Activated naive CD8-positive, alpha-beta T cell treated with anti-CD3 and anti-CD28 coated beads, Interleukin-2, amount 50 U/mL, for 24 hours (primary cell): ENCODE data around the gene RBM19.

Experiments used
- ATAC-seq: fragments of 150-1000 bp; cut with Tn5 transposase; one replicate; pipeline ENCODE4 v1.10.0; 2021
- DNase-seq: peaks from one replicate; pipeline ENCODE4 v3.0.0; 2021
- H3K27ac Mint-ChIP-seq: one replicate; pipeline ENCODE4 v1.8.0; 2021; ENCODE audit warnings: mild to moderate bottlenecking, mixed read lengths
- H3K27me3 Mint-ChIP-seq: one replicate; pipeline ENCODE4 v1.8.0; 2021; ENCODE audit warnings: mixed read lengths
- H3K36me3 Mint-ChIP-seq: one replicate; pipeline ENCODE4 v1.8.0; 2021; ENCODE audit warnings: low read depth, mixed read lengths
- H3K4me1 Mint-ChIP-seq: one replicate; pipeline ENCODE4 v1.8.0; 2021; ENCODE audit warnings: mixed read lengths
- H3K4me3 Mint-ChIP-seq: one replicate; pipeline ENCODE4 v1.8.0; 2021; ENCODE audit warnings: mild to moderate bottlenecking, moderate library complexity, mixed read lengths
- H3K9me3 Mint-ChIP-seq: one replicate; pipeline ENCODE4 v1.8.0; 2021; ENCODE audit warnings: mixed read lengths

The RBM19 gene

GRCh38 chr12:113978080-113978479, 12.0 kb upstream of the RBM19 start:
- Mint-ChIP-seq H3K27ac (no peak overlapping the region), H3K4me3 (no peak overlapping the region), H3K27me3 (peaks cover 50% of the 10 kb centered on the region), H3K36me3 (no peaks in the 10 kb centered on the region), H3K4me1 (peaks cover 2% of the 10 kb centered on the region), H3K9me3 (no peaks in the 10 kb centered on the region)
- DNase-seq = no peak
- no peak for ATAC-seq

- no peak for DNase-seq
- Mint-ChIP-seq H3K4me1 (peaks cover 3% of the 10 kb centered on the region), H3K27me3 (peaks cover 42% of the 10 kb centered on the region), H3K9me3 (no peaks in the 10 kb centered on the region), H3K36me3 (no peaks in the 10 kb centered on the region), H3K4me3 (no peak overlapping the region), H3K27ac (no peak overlapping the region)
- ATAC-seq = no peak
Measured at GRCh38 chr12:113974006-113974405, 7.9 kb upstream of the RBM19 start.

DNA sequence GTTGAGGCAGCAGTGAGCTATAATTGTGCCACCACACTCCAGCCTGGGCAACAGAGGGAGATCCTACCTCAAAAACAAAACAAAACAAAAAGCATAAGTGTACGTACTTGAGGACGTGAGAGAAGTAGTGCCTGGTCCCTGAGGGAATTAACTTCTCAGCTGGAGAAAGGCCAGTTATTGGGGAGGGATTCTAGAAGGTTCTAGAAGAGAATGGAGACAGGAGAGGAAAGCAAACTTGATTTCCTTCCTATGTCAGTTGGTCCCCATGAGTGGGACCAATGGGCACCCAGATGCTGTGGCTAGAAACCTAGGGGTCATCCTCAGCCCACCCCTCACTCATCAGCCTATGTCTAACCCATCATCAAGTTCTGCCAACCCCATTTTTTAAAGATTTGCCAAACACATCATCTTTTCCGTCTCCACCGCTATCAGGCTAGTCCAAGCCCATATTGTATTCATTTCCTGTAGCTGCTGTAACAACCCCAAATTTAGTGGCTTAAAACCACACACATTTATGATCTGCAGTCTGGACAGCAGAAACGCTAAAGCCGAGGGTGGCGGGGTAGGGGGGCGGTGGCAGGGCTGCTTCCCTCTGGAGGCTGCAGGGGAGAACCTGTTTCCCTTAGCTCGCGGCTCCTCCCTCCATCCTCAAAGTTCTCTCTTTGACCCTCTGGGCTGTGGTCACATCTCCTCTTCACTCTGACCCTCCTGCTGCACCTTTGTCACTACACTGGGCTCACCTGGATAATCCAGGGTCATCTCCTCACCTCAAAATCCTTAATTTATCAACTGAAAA, 7.2 kb upstream of the RBM19 start:
- no peak for ATAC-seq
- Mint-ChIP-seq H3K4me1 (peaks cover 3% of the 10 kb centered on the region), H3K27me3 (peaks cover 36% of the 10 kb centered on the region), H3K27ac (no peak overlapping the region), H3K9me3 (no peaks in the 10 kb centered on the region), H3K36me3 (no peaks in the 10 kb centered on the region), H3K4me3 (no peak overlapping the region)
- no peak for DNase-seq

GRCh38 chr12:113971392-113971791, 5.3 kb upstream of the RBM19 start:
- H3K27ac Mint-ChIP-seq = no peak overlapping the region
- H3K36me3 Mint-ChIP-seq = no peaks in the 10 kb centered on the region
- no peak for ATAC-seq
- peaks cover 13% of the 10 kb centered on the region for H3K4me1 Mint-ChIP-seq
- DNase-seq = no peak
- H3K27me3 Mint-ChIP-seq = peaks cover 26% of the 10 kb centered on the region
- no peak overlapping the region for H3K4me3 Mint-ChIP-seq
- H3K9me3 Mint-ChIP-seq = no peaks in the 10 kb centered on the region

- Mint-ChIP-seq H3K27ac (no peak overlapping the region), H3K36me3 (peaks cover 3% of the 10 kb centered on the region), H3K27me3 (peaks cover 21% of the 10 kb centered on the region), H3K9me3 (no peaks in the 10 kb centered on the region), H3K4me1 (peaks cover 21% of the 10 kb centered on the region), H3K4me3 (no peak overlapping the region)
- ATAC-seq (no peak), DNase-seq (no peak)
Measured at GRCh38 chr12:113970211-113970610, 4.1 kb upstream of the RBM19 start.

DNA sequence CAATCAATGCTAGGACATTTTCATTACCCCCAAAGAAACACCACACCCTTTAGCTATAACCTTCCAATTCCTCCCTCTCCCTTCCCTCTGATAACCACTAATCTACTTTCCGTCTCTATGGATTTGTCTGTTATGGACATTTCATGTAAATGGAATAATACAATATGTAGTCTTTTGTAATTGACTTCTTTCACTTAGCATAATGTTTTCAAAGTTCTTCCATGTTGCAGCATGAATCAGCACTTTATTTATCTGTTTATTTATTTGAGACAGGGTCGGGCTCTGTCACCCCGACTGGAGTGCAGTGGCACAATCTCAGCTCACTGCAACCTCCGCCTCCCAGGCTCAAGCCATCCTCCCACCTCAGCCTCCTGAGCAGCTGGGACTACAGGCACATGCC, 1.2 kb upstream of the RBM19 start:
- Mint-ChIP-seq H3K4me1 (peaks cover 47% of the 10 kb centered on the region), H3K27ac (no peak overlapping the region), H3K4me3 (peak overlapping the region; percentile 100), H3K36me3 (peaks cover 17% of the 10 kb centered on the region), H3K9me3 (no peaks in the 10 kb centered on the region), H3K27me3 (peaks cover under 1% of the 10 kb centered on the region)
- ATAC-seq (no peak), DNase-seq (no peak)

GRCh38 chr12:113962733-113963132, 3.4 kb downstream of the RBM19 start:
- no peak for DNase-seq
- no peak for ATAC-seq
- Mint-ChIP-seq H3K9me3 (no peaks in the 10 kb centered on the region), H3K27me3 (no peaks in the 10 kb centered on the region), H3K27ac (peak overlapping the region; percentile 99), H3K4me3 (peak overlapping the region; percentile 100), H3K4me1 (peaks cover 61% of the 10 kb centered on the region), H3K36me3 (peaks cover 52% of the 10 kb centered on the region)

- H3K27ac Mint-ChIP-seq = peak overlapping the region; percentile 99
- H3K36me3 Mint-ChIP-seq = peaks cover 52% of the 10 kb centered on the region
- no peaks in the 10 kb centered on the region for H3K27me3 Mint-ChIP-seq
- peaks cover 58% of the 10 kb centered on the region for H3K4me1 Mint-ChIP-seq
- no peaks in the 10 kb centered on the region for H3K9me3 Mint-ChIP-seq
- ATAC-seq = peak; percentile 83
- H3K4me3 Mint-ChIP-seq = peak overlapping the region; percentile 100
- peak; percentile 26 for DNase-seq
Measured at GRCh38 chr12:113961921-113962710, 4.0 kb downstream of the RBM19 start.

DNA sequence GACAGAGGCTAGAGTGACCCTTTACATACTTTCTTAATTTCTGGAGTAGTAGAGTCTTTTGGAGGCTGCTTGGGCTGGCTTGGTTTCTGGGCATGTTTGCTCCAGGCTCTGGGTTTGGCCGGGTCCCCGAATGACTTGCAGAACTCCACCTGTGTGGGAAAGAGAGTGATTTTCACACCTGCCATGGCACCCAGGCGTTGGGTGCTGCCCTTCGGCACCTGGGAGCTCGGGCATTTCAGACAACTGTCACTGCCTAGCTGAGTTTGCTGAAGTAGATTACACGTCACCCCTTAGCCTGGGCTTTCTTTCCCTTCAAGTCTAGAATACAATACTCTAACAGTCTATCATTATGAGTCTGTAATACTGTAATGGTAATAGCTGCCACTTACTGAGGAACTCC, 6.1 kb downstream of the RBM19 start:
- DNase-seq (no peak), ATAC-seq (no peak)
- H3K4me1 Mint-ChIP-seq = peaks cover 41% of the 10 kb centered on the region
- peaks cover 63% of the 10 kb centered on the region for H3K36me3 Mint-ChIP-seq
- H3K9me3 Mint-ChIP-seq = no peaks in the 10 kb centered on the region
- peak overlapping the region; percentile 70 for H3K27ac Mint-ChIP-seq
- H3K27me3 Mint-ChIP-seq = no peaks in the 10 kb centered on the region
- H3K4me3 Mint-ChIP-seq = no peak overlapping the region

DNA sequence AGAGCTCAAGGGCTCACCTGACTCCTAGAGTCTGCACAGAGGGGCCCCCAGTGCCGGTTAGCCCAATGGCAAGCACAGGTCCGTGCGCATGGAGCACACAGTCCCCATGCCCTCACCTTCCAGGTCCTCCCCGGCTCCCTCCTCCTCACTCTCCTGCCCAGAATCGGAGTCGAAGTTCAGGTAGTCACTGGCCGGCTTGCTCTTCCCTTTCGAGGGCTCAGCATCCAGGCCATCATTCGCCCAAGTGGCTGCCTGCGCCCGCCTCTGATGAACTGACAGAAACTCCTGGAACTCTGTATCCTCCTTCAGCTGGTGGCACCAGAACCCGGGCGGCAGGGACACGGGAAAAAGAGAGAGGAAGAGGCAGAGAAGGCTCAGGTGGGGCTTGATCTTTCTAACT, 7.0 kb downstream of the RBM19 start:
- Mint-ChIP-seq H3K27ac (no peak overlapping the region), H3K27me3 (no peaks in the 10 kb centered on the region), H3K36me3 (peaks cover 60% of the 10 kb centered on the region), H3K4me3 (no peak overlapping the region), H3K4me1 (peaks cover 33% of the 10 kb centered on the region), H3K9me3 (no peaks in the 10 kb centered on the region)
- DNase-seq (no peak), ATAC-seq (no peak)

DNA sequence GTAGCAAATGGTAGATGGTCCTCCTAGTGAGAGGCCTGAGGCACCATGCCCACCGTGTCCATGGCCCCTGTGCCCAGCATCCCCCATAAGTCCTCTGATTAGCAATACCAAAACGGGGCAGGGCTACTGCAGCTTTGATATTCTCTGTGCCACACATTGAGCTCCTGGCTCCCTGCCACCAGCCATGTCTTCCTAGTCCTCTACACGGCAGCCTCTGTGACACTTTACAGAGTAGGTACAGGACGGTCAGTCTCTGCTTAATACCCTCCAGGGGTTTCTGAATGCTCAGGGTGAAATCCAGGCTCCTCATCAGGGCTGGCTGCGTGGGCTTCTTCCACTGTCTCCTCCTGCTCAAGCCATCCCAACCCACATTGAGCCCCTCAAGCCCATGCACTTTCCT, 8.0 kb downstream of the RBM19 start:
- no peak overlapping the region for H3K4me3 Mint-ChIP-seq
- no peak overlapping the region for H3K27ac Mint-ChIP-seq
- peaks cover 23% of the 10 kb centered on the region for H3K4me1 Mint-ChIP-seq
- no peak for DNase-seq
- no peak for ATAC-seq
- H3K36me3 Mint-ChIP-seq = peaks cover 54% of the 10 kb centered on the region
- H3K9me3 Mint-ChIP-seq = no peaks in the 10 kb centered on the region
- H3K27me3 Mint-ChIP-seq = no peaks in the 10 kb centered on the region

DNA sequence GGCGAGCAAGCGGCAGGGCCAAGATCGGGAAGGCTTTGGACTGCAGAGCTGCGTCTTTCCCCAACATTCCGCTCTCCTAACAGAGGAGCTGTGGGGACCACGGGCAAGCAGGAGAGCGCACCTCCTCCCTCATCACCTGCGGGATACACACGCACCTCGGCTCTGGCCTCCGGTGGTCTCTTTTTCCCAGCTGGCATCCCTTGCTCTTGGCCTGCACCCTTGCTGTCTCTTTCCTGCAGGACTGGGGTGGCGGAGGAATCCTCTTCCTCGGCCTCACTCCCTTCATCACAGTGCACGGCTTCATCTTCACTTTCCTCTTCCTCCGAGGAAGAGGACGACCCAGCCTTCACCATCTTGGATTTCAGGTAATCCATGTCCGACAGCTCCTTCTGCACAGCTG, 8.5 kb downstream of the RBM19 start:
- no peaks in the 10 kb centered on the region for H3K9me3 Mint-ChIP-seq
- ATAC-seq (no peak), DNase-seq (no peak)
- no peaks in the 10 kb centered on the region for H3K27me3 Mint-ChIP-seq
- H3K36me3 Mint-ChIP-seq = peaks cover 58% of the 10 kb centered on the region
- no peak overlapping the region for H3K4me3 Mint-ChIP-seq
- H3K4me1 Mint-ChIP-seq = peaks cover 18% of the 10 kb centered on the region
- H3K27ac Mint-ChIP-seq = no peak overlapping the region

DNA sequence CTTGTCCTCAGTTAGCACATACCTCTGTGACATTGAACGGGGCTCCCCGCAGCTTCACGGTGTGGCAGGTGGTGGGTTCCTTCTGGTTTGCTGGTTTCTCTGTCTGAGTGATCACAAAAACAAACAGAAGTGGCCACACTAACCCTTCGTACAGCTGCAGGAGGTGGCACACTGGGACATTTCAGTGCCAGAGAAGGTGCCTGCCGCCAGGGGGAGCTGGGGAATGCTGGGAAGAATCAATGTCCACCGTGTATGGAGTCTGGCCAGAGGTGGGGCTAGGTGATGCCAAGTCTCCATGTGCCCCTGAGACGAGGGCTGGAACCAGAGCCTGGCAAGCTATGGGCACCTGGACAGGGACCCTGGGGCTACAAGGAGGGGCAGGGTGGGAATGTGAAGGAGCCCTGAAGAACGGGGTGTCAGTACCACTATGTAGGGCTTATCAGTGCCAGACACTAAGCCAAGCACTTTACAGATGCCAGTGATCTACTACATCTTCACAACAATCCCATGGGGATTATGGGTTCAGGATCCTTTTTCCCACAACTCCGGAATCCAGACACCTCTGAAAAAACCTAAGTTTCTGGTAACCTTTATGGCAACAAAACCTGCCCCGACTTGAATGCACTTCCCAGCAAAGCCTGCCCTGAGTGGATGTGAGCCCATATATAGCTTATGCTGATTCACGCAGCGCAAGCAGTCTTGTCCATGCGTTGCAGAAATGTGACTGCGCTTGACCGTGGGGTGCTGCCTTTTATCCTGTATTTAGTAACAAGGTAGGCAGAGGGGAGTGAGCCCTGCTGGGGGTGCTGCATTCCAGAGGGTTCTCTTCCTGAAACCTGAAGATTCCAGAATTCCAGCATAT, 10.8 kb downstream of the RBM19 start:
- H3K4me3 Mint-ChIP-seq = no peak overlapping the region
- H3K27me3 Mint-ChIP-seq = no peaks in the 10 kb centered on the region
- H3K4me1 Mint-ChIP-seq = peaks cover under 1% of the 10 kb centered on the region
- peaks cover 44% of the 10 kb centered on the region for H3K36me3 Mint-ChIP-seq
- ATAC-seq (no peak), DNase-seq (no peak)
- H3K9me3 Mint-ChIP-seq = no peaks in the 10 kb centered on the region
- H3K27ac Mint-ChIP-seq = no peak overlapping the region

GRCh38 chr12:113954547-113954946, 11.6 kb downstream of the RBM19 start:
- no peak overlapping the region for H3K27ac Mint-ChIP-seq
- no peak for ATAC-seq
- H3K4me3 Mint-ChIP-seq = no peak overlapping the region
- no peaks in the 10 kb centered on the region for H3K4me1 Mint-ChIP-seq
- H3K36me3 Mint-ChIP-seq = peaks cover 44% of the 10 kb centered on the region
- no peak for DNase-seq
- no peaks in the 10 kb centered on the region for H3K27me3 Mint-ChIP-seq
- no peaks in the 10 kb centered on the region for H3K9me3 Mint-ChIP-seq
